ENCODE data around the gene INPP5A. TPM values are rescaled to one million over a fixed set of nuclear protein-coding genes. Genes with fewer than 3 reads are reported as not detected.

INPP5A gene
- total RNA-seq, 1 donor from 2014 or later = 45.2 TPM

DNA sequence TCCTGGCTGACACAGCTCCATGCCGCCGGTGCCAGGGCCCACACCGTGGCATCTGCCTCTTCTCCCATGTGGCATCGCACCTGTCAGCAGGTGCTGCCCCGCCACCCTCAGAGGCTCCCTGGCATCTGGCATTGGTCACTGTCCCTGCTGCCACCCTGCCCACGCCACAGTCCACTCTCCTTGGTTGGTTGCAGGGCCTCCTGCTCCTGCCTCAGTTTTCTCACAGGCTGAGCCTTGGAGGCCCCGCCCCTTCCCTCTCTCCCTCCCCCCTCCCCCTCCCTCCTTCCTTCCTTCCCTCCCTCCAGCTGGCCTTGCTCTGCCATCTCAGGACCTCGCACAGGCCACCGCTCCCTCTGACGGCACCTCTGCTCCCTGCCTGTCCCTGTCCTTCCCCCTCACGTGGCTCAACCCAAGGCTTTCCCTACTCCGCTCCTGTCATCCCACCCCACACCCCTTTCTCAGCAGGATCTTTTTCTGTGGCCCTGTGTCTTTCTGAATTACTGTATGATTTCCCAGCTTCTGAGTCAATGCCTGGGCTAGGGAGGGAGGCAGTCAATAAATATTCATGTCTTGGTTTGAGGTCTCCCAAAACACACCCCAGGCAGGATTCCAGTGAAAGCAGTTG is 87.4 kb downstream of the INPP5A start:
- Mint-ChIP-seq H3K36me3 (ENCODE audit: low read depth, unreplicated experiment) (peaks cover 29% of the 10 kb centered on the region), H3K27me3 (ENCODE audit: unreplicated experiment) (peaks cover 11% of the 10 kb centered on the region), H3K27ac (ENCODE audit: unreplicated experiment) (no peak overlapping the region), H3K9me3 (ENCODE audit: unreplicated experiment) (peaks cover 5% of the 10 kb centered on the region), H3K4me3 (ENCODE audit: unreplicated experiment) (no peak overlapping the region), H3K4me1 (ENCODE audit: unreplicated experiment) (peaks cover 30% of the 10 kb centered on the region)
- DNase-seq (ENCODE audit: low spot score) = no peak
- TF ChIP-seq, protein P1, sequence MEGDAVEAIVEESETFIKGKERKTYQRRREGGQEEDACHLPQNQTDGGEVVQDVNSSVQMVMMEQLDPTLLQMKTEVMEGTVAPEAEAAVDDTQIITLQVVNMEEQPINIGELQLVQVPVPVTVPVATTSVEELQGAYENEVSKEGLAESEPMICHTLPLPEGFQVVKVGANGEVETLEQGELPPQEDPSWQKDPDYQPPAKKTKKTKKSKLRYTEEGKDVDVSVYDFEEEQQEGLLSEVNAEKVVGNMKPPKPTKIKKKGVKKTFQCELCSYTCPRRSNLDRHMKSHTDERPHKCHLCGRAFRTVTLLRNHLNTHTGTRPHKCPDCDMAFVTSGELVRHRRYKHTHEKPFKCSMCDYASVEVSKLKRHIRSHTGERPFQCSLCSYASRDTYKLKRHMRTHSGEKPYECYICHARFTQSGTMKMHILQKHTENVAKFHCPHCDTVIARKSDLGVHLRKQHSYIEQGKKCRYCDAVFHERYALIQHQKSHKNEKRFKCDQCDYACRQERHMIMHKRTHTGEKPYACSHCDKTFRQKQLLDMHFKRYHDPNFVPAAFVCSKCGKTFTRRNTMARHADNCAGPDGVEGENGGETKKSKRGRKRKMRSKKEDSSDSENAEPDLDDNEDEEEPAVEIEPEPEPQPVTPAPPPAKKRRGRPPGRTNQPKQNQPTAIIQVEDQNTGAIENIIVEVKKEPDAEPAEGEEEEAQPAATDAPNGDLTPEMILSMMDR (IDR thresholded peaks at IDR 0.05; ENCODE audit: unreplicated experiment) = no peak

DNA sequence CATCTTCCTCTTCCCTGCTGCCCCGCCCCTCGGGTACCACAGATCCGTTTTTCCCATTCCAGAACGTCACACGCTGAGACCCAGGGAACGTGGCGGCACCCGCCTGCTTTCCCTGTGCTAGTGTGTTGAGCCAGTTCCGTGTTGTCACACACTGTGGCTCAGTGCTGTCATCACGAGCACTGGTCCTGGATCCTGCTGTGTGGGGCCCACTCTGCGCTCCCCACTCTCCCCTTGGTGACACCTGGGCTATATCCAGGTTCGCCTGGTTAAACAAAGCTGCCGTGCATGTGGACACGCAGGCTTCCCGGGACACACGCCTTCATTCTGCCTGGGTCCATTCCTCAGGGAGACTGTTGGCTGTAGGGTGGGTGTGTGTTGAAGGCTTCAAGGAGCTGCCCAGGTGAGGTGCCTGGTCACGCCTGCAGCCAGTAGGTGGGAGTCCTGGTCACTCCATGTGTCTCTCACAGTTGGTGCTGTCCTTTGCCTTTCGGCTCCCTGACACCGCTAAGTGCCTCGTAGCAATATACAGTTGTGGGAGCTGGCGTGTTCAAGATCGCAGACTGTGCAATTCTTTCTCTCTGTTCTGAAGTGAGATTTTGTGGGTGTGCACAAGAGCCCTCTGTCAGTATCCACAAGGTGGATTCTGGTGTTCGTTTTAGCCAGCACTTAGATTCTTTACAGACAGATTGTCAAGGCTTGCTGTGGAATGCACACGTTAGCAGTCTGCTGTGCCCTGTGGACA is 88.6 kb downstream of the INPP5A start:
- H3K9me3 Mint-ChIP-seq (ENCODE audit: unreplicated experiment) = no peaks in the 10 kb centered on the region
- H3K36me3 Mint-ChIP-seq (ENCODE audit: low read depth, unreplicated experiment) = peaks cover 22% of the 10 kb centered on the region
- TF ChIP-seq, protein P1 (IDR thresholded peaks at IDR 0.05; ENCODE audit: unreplicated experiment) = no peak
- peak overlapping the region; percentile 21 for H3K4me3 Mint-ChIP-seq (ENCODE audit: unreplicated experiment)
- no peak for DNase-seq (ENCODE audit: low spot score)
- peaks cover 34% of the 10 kb centered on the region for H3K4me1 Mint-ChIP-seq (ENCODE audit: unreplicated experiment)
- peaks cover 12% of the 10 kb centered on the region for H3K27me3 Mint-ChIP-seq (ENCODE audit: unreplicated experiment)
- no peak overlapping the region for H3K27ac Mint-ChIP-seq (ENCODE audit: unreplicated experiment)

DNA sequence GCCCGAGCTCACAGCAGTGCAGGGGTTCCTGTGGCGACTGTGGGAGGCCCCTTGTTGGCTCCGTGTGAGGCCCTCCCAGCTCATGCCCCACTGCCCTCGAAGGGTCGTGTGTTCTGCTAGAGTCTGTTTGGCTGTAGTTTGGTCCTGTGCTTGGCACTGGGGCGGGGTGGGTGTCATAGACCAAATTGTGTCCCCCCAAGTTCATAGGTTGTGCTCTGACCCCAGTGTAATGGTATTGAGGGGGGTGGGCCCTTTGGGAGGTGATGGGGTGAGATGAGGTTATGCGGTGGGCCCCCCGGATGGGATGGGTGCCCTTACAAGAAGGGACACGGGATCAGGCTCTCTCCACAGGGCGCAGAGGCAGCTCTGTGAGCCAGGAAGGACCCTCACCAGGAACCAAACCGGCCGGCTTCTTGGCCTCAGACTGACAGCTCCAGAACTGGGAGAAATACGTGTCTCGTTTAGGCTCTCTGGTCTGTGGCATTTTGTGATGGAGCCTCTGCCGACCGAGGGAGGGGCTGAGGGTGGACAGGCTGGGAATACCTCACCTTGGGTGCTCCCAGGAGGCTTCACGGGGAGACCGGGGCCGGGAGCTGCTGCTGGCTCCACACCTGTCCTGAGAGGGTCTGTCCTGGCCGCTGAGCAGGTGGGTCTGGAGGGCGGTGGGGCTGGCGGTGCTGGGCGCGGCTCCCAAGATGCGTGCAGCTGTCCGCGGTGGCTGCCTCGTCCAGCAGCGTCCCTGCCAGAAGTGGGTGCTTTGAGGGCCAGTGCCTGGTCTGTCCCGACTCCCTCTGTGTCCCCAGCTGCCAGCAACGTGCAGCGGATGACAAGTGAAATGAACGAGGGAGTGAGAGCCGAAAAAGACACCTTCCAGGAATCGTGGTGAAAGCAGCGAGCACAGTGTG is 89.4 kb downstream of the INPP5A start:
- H3K4me3 Mint-ChIP-seq (ENCODE audit: unreplicated experiment) = no peak overlapping the region
- no peak for DNase-seq (ENCODE audit: low spot score)
- H3K4me1 Mint-ChIP-seq (ENCODE audit: unreplicated experiment) = peaks cover 34% of the 10 kb centered on the region
- no peak overlapping the region for H3K27ac Mint-ChIP-seq (ENCODE audit: unreplicated experiment)
- peaks cover 15% of the 10 kb centered on the region for H3K36me3 Mint-ChIP-seq (ENCODE audit: low read depth, unreplicated experiment)
- peaks cover 15% of the 10 kb centered on the region for H3K27me3 Mint-ChIP-seq (ENCODE audit: unreplicated experiment)
- H3K9me3 Mint-ChIP-seq (ENCODE audit: unreplicated experiment) = no peaks in the 10 kb centered on the region
- TF ChIP-seq, protein P1 (IDR thresholded peaks at IDR 0.05; ENCODE audit: unreplicated experiment) = no peak

DNA sequence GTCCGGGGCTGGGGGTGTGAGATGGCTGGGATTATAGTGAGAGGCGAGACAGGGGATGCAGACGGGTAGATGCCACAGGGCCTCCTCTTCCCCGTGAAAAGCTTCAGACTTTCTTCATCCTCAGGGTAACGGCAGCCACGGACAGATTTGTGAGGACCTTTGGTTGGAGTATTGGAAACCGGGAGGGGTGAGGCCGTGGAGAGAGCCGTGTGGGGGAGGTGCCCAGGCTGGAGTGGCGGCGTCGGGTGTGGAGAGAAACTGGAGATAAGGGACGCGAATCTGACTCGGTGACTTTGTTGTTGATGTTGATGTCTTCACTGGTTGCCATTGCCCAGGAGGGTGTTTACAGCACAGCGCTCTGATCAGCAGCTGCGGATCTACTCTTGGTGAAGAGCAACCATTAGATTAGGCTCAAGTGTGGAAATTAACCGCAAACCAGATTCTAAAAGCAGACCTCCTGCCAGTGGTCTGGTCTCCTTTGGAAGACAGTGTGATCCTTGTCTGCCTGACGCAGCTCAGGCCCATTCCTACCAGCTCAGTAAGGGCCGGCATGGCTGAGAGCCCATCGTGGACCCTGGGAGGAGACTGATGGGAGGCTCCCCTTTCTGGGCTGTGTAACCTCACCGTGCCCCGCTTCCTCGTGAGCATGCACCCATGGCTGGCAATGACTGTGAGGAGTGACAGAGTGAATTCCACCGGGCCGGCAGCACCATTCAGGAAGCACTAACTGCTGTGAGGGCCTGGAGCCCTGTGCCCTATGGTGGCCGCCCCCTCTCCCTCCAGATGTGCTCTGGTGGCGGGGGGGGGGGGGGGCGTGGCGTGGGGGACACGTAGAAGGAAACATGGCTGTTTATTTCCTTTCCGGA is 90.3 kb downstream of the INPP5A start:
- H3K27ac Mint-ChIP-seq (ENCODE audit: unreplicated experiment) = peak overlapping the region; percentile 44
- TF ChIP-seq, protein P1 (IDR thresholded peaks at IDR 0.05; ENCODE audit: unreplicated experiment) = no peak
- DNase-seq (ENCODE audit: low spot score) = no peak
- no peak overlapping the region for H3K4me3 Mint-ChIP-seq (ENCODE audit: unreplicated experiment)
- H3K27me3 Mint-ChIP-seq (ENCODE audit: unreplicated experiment) = peaks cover 15% of the 10 kb centered on the region
- H3K9me3 Mint-ChIP-seq (ENCODE audit: unreplicated experiment) = no peaks in the 10 kb centered on the region
- H3K36me3 Mint-ChIP-seq (ENCODE audit: low read depth, unreplicated experiment) = peaks cover 15% of the 10 kb centered on the region
- H3K4me1 Mint-ChIP-seq (ENCODE audit: unreplicated experiment) = peaks cover 39% of the 10 kb centered on the region

Measured in endothelial cell (in vitro differentiated cells).